Measurements from ENCODE around the gene TRIP13. TPM values are rescaled to one million over a fixed set of nuclear protein-coding genes. Genes with fewer than 3 reads are reported as not detected.

Gene TRIP13
- total RNA-seq, 1 donor from 2014 or later = 0.89 TPM

- DNase-seq (ENCODE audit: low spot score) = no peak
- no peak for ATAC-seq
- intact Hi-C loops (cut with DNase I) = no loop called here
Measured at GRCh38 chr5:944992-945685, 52.5 kb downstream of the TRIP13 start.

- intact Hi-C loops (cut with DNase I) = no loop called here
- ATAC-seq = peak; percentile 50
Measured at GRCh38 chr5:945691-946551, 53.2 kb downstream of the TRIP13 start.

DNA sequence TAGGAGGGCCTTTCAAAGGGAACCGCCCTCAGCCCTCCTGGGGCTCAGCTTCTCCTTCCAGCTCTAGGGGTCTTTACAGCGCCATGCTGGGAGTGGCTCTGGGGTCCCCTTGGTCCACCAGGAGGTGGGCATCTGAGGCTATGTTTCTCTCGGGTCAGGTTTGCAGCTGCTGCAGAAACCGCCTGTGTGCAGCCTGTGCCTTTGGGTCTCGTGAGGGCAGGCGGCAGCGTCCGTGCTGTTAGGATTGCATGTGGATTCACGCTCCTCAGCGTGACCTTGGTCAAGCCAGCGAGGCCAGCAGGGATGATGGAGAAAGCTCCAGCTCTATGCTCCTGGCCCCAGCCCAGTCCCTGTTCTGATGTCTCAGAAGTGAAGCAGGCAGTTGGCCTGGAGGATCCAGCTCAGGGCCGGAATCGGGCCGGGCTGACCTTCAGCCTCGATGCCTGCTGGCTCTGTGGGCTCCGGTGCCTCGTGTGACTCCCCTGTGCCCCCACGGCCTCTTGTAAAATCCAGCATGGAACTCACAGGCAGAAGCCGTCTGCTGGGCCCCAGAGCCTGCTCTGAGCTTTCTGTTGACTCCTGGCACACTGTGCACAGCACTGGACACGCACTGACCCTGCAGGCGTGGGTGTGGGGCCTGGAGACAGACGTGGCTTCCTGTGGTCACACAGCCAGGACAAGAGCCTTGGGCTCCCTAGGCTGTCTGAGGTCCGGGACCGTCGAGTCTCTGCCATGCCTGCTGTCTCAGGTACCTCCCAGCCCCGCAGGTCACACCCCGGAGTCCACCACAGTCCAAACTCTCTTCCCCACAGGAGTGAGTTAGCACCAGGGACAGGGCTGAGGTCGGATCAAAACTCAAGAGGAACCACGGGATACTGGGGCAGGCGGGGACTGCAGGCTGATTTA is 54.3 kb downstream of the TRIP13 start:
- intact Hi-C loops (cut with DNase I) = no loop called here
- no peak for DNase-seq (ENCODE audit: low spot score)
- peak; percentile 31 for ATAC-seq

More at GRCh38 chr5:945691-946551, 53.2 kb downstream of the TRIP13 start:
- DNase-seq (ENCODE audit: low spot score) = peak; percentile 45

- intact Hi-C loops (cut with DNase I) = no loop called here
- DNase-seq (ENCODE audit: low spot score) (no peak), ATAC-seq (no peak)
Measured at GRCh38 chr5:947626-948471, 55.2 kb downstream of the TRIP13 start.

DNA sequence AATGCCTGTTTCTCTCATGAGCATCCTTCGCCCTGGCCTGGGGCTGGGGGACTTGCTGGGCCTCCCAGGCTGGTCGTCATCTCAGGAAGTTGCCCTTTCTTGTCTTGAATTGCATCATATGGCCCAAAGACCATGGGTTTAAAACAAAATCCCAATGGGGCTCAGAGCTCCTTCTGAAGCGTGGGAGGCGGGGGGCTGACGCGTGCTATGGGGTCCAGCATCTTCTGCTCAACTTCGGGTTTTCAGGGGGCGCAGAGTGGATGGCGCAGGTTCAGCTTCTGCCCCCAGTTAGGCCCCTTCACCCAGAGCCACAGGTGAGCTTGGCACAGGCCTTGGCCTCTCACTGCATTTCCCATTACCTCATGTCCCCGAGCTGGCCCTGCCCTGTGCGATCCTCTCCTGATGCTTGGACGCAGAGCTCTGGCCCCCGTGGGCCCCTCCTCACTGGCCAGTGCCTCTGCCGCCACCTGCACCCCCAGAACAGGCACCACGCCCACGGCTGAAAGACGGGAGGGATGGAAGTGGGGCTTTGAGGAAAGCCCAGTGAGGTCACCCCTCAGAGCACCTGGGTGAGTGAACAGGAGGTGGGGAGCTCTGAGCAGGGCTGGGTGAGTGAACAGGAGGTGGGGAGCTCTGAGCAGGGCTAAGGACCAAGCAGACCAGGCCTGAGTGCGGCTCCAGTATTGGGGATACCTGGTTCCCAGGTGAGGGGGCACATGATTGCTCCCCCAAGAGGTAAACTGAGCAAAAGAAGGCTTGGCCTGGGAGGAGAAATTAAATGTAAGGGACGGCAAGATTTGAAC is 56.0 kb downstream of the TRIP13 start:
- intact Hi-C loops (cut with DNase I) = no loop called here
- DNase-seq (ENCODE audit: low spot score) = no peak
- ATAC-seq = no peak

GRCh38 chr5:949275-949543 is 56.5 kb downstream of the TRIP13 start:
- ATAC-seq (no peak), DNase-seq (ENCODE audit: low spot score) (no peak)
- intact Hi-C loops (cut with DNase I) = no loop called here

GRCh38 chr5:949815-950560 is 57.3 kb downstream of the TRIP13 start:
- intact Hi-C loops (cut with DNase I) = no loop called here
- ATAC-seq (no peak), DNase-seq (ENCODE audit: low spot score) (no peak)

DNA sequence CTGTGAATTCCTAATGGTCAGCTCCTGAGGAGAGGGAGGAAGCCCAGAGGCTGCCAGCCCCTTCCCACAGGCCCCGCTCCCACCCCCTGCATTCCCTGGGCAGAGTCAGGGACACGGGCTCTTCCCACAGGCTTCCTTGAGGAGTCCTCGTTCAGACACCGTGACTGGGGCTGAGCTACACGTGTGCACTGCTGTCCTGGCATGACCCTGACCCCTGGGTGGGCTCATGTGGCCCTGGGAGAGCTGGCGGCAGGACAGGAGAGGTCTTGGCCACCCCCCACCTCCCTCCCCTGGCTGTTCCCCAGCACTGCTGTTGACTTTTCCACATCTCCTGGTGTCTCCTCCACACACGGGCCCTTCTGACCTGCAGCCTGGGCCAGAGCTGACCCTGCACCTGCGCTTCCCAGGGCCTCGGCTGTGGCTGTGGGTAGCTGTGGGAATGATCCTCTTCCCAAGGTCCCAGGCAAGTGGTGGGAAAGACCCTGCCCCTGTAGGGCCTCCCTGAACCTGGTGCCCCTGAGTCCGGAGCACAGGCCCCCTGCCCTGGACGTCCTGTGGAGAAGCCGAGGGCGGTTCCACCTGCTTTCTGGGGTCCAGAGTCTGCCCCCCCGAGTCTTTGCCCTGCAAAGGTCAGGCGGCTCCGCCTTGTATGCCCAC is 59.4 kb downstream of the TRIP13 start:
- no peak for ATAC-seq
- no peak for DNase-seq (ENCODE audit: low spot score)
- intact Hi-C loops (cut with DNase I) = no loop called here

DNA sequence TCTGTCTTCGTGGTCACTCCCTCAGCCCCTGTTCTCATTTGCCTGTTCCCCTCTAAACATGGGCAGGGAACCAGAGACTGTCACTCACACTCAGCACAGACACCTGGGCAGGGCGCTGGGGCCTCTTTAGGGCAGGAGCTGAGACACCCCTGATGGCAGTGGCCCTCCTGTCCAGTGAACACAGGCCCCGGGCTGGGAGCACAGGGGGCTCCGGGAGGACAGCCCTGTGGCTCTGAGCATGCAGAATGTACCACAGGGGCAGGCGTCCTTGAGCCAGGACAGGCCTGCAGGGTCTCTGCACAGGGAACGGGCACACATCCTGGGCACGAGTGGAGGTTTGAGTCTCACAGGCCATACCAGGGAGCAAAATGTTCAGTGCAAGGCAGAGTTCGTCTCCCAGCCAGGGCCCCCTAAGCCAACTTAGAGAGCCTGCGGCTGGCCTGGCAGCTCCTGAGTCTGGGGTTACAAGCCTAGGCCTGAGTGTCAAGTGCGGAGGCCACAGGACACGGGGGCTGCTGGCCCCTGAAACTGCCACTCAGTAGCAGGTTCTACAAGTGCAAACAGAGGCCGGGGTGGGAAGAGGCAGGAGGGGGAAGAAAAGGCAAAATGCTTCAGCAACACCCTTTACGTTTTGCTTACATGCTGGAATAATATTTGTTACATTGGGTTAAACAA is 60.0 kb downstream of the TRIP13 start:
- no peak for ATAC-seq
- intact Hi-C loops (cut with DNase I) = no loop called here

GRCh38 chr5:953535-954449 is 61.1 kb downstream of the TRIP13 start:
- intact Hi-C loops (cut with DNase I) = no loop called here
- DNase-seq (ENCODE audit: low spot score) (no peak), ATAC-seq (no peak)

More for the DNA sequence above, 60.0 kb downstream of the TRIP13 start:
- no peak for DNase-seq (ENCODE audit: low spot score)

DNA sequence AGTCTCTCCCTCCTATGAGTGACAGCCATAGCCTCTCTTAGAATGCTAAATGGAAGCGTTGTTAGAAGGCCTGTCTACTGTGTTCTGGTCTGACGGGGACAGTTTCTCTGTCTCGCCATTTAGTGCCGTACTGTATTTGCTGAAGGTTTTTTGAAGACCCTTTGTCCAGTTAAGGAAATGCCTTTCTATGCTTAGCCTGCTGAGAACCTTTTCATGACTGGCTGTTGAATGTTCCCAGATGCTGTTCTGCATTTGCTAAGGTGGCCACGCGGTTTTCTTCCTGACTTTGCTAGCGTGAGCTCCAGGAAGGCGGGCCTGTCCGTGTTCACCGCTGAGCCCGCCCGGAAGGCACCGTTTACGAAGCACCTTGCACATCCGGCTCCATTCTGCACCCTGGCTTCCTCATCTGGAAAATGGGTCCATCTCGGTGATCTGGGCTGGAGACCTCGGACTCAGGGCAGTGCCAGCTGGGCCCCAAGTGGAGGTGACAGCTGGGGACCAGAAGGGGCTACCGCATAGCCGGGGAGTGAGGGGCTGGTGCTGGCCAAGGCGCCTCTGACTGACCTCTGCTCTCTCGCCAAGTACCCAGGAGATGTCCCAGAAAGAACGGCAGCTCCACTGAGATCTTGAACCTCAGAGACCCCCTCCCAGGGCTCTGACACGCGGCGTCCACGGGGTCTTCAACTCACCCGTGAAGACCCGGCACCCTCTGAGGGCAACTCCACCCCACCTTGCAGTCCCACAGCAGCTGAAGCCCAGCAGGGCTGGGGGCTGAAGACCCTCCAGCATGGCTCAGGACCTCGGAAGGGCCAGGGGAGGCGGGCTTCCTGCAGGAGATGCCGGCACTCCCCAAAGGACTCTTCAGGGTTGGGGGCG is 63.4 kb downstream of the TRIP13 start:
- peak; percentile 45 for DNase-seq (ENCODE audit: low spot score)
- ATAC-seq = no peak
- intact Hi-C loops (cut with DNase I) = no loop called here

DNA sequence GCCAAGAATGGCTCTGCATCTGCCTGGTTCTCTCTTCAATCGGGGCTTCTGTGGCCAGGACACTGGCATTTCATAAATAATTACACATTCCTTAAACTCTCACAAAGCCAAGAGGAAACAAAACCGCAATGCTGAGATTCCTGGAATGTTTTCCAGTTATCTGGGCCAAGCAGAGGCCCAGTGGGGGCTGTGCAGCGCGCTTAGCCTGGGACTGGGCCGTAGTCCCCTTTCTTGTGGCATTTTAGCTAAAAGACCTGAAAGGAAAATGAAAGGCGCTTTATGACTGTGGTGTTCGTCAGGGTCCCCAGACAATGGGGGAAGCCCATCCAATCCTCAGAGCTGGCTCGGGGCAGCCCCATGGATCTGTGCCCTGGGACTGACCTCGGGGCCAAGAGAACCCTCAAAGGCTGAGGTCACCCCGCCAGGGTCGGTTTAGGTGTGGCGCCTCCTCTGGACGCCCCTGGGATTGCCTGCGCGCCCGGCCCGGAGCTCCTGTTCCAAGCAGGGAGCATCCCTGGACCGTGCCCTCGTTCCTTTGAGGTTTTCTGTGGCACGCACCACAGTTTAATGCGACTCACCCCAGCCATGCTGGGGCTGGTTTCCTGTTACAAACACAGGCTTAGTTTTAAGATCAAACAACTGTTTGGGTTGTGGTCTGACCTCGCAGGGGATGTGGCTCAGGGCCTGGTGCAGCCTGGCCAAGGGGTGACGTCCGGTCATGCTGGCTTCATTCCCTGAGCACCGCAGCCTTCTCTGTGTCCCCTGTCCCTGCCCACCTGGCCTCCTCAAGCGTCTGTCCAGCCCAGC is 64.5 kb downstream of the TRIP13 start:
- intact Hi-C loops (cut with DNase I) = no loop called here
- peak; percentile 59 for DNase-seq (ENCODE audit: low spot score)
- peak; percentile 79 for ATAC-seq

- DNase-seq (ENCODE audit: low spot score) (no peak), ATAC-seq (peak; percentile 3)
- intact Hi-C loops (cut with DNase I) = no loop called here
Measured at GRCh38 chr5:957748-958485, 65.2 kb downstream of the TRIP13 start.

Data from sciatic nerve (tissue), 2 donors.